DND-41 (cell line): Measurements from ENCODE around the gene APBB2.

ENCODE experiments used
- CTCF ChIP-seq: IDR thresholded peaks from 2 replicates; pipeline ENCODE4 v1.5.1; 2012; ENCODE audit warnings: borderline replicate concordance, low read length, moderate library complexity, mild to moderate bottlenecking; ENCODE audit not compliant: poor library complexity, severe bottlenecking; ENCODE audit errors: extremely low read depth
- EZH2 ChIP-seq: IDR thresholded peaks from 3 replicates; pipeline ENCODE4 v1.6.1; 2012; ENCODE audit warnings: borderline replicate concordance, low read depth, mild to moderate bottlenecking, moderate library complexity, low read length, inconsistent platforms; ENCODE audit not compliant: severe bottlenecking

DNA sequence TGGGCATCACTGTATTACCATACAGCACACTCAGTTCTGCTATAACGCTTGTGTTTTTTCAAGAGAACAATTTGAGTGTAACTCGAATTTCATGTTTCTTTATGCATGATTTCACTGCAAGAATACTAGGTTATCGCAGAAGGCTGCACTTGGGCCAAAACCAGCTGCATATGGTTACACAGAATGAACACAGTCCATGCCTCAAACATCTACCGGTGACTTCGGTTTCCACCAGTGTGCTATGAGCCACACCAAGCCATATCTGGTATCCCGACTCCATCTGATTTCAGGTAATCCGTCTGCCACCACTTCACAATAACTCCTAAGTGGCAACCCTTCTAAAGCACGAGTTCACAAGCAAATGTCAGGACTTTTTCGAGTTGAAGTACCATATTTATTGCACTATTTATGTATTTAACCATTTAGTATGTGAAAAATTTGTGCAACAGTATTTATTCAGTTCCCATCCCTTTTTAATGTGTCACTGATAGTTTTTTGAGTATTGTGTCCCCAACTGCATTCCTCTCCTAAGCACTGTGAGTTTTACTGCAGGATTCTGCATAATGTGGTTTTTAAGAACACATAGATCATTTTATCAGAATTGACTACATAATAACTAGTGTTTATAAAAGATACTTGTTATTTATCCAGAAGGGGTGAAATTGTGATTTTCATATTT, 111.8 kb downstream of the APBB2 start:
- TF ChIP-seq EZH2: no peak
- no peak for TF ChIP-seq CTCF
